SKM-1 (cell line): ENCODE data around the gene RAB6C.
"Not testable (repeated sequence)": the region's sequence is repeated elsewhere in the genome, so short reads cannot be mapped to it uniquely, and the experiment has no call there.

Source experiments
- DNase-seq: peaks from one replicate; lab custom pipeline; 2025; ENCODE audit not compliant: unreplicated experiment; lab: John Stamatoyannopoulos, UW

RAB6C gene

GRCh38 chr2:129979629-129980155 is at the start of gene RAB6C:
RAB6C (plus strand) TSS chr2:129979666; CDS start chr2:129980116, 450 bp downstream.
- not testable (repeated sequence) for DNase-seq

- DNase-seq, result no peak
Observed at GRCh38 chr2:129930451-129930850, 49.0 kb upstream of the RAB6C start.

GRCh38 chr2:129933387-129933786 is 46.1 kb upstream of the RAB6C start:
- not testable (repeated sequence) for DNase-seq

- no peak for DNase-seq
Observed at GRCh38 chr2:129934044-129934822, 45.2 kb upstream of the RAB6C start.

GRCh38 chr2:129935118-129935517 is 44.3 kb upstream of the RAB6C start:
- no peak for DNase-seq

GRCh38 chr2:129936334-129936934 is 43.0 kb upstream of the RAB6C start:
- DNase-seq, result no peak

GRCh38 chr2:129938850-129939471 is 40.5 kb upstream of the RAB6C start:
- not testable (repeated sequence) for DNase-seq

- not testable (repeated sequence) for DNase-seq
Observed at GRCh38 chr2:129943456-129943855, 36.0 kb upstream of the RAB6C start.

GRCh38 chr2:129945557-129945956 is 33.9 kb upstream of the RAB6C start:
- DNase-seq, result no peak

GRCh38 chr2:129947712-129948111 is 31.8 kb upstream of the RAB6C start:
- DNase-seq, result not testable (repeated sequence)

- not testable (repeated sequence) for DNase-seq
Observed at GRCh38 chr2:129956171-129956570, 23.3 kb upstream of the RAB6C start.

- no peak for DNase-seq
Observed at GRCh38 chr2:129957891-129958290, 21.6 kb upstream of the RAB6C start.

GRCh38 chr2:129958736-129959135 is 20.7 kb upstream of the RAB6C start:
- not testable (repeated sequence) for DNase-seq

GRCh38 chr2:129968605-129969004 is 10.9 kb upstream of the RAB6C start:
- not testable (repeated sequence) for DNase-seq

GRCh38 chr2:129975016-129975774 is 4.3 kb upstream of the RAB6C start:
- no peak for DNase-seq

GRCh38 chr2:129976969-129977368 is 2.5 kb upstream of the RAB6C start:
- not testable (repeated sequence) for DNase-seq

- DNase-seq, result no peak
Observed at GRCh38 chr2:129977986-129978385, 1.5 kb upstream of the RAB6C start.

GRCh38 chr2:129980246-129980645 is 780 bp downstream of the RAB6C start:
- DNase-seq, result peak; percentile 35

- DNase-seq, result not testable (repeated sequence)
Observed at GRCh38 chr2:129981689-129982088, 2.2 kb downstream of the RAB6C start.

GRCh38 chr2:129984426-129984825 is 5.0 kb downstream of the RAB6C start:
- no peak for DNase-seq

GRCh38 chr2:129992415-129993006 is 13.0 kb downstream of the RAB6C start:
- not testable (repeated sequence) for DNase-seq
